Measurements from ENCODE around the gene OR2J1. TPM values are rescaled to one million over a fixed set of nuclear protein-coding genes. Genes with fewer than 3 reads are reported as not detected.
"Not testable (repeated sequence)": the region's sequence is repeated elsewhere in the genome, so short reads cannot be mapped to it uniquely, and the experiment has no call there.

Gene OR2J1
- total and polyA plus RNA-seq, 12 donors = not detected

DNA sequence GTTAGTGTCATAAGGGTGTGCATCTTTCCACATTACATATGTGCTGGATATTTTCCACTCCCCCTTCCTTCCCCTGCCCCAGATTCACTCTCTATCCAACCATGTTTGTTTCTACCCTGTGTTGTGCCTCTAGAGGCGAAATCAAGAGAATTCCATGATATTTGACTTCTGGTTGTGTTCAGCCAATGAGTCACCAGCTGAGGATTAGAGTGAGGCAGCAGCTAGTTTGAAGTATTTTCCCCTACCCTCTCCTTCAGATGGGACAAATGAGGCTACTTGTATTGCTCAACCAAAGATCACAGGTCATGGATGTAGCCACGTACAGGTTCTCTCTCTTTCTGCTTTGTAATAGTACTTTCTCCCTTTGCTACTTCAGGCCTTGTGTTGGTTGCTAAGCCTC is 46.9 kb downstream of the OR2J1 start:
- Histone ChIP-seq H3K36me3 (replicated peaks in 1 of 2) (no peaks in the 10 kb centered on the region), H3K4me1 (replicated peaks in 1 of 2) (no peaks in the 10 kb centered on the region), H3K9me3 (replicated peaks in 1 of 3) (no peaks in the 10 kb centered on the region), H3K27ac (no peak overlapping the region), H3K4me3 (no peak overlapping the region), H3K27me3 (no peaks in the 10 kb centered on the region)
- 56 to 68% (median 62%) methylated on average over 2 of the region's 2 CpGs for WGBS, 4 donors
- DNase-seq = no peak
- intact Hi-C loops (cut with DNase I) = no loop called here
- no peak for TF ChIP-seq POLR2A (IDR thresholded peaks at IDR 0.05)
- TF ChIP-seq, protein P1, sequence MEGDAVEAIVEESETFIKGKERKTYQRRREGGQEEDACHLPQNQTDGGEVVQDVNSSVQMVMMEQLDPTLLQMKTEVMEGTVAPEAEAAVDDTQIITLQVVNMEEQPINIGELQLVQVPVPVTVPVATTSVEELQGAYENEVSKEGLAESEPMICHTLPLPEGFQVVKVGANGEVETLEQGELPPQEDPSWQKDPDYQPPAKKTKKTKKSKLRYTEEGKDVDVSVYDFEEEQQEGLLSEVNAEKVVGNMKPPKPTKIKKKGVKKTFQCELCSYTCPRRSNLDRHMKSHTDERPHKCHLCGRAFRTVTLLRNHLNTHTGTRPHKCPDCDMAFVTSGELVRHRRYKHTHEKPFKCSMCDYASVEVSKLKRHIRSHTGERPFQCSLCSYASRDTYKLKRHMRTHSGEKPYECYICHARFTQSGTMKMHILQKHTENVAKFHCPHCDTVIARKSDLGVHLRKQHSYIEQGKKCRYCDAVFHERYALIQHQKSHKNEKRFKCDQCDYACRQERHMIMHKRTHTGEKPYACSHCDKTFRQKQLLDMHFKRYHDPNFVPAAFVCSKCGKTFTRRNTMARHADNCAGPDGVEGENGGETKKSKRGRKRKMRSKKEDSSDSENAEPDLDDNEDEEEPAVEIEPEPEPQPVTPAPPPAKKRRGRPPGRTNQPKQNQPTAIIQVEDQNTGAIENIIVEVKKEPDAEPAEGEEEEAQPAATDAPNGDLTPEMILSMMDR (IDR thresholded peaks at IDR 0.05) = no peak

DNA sequence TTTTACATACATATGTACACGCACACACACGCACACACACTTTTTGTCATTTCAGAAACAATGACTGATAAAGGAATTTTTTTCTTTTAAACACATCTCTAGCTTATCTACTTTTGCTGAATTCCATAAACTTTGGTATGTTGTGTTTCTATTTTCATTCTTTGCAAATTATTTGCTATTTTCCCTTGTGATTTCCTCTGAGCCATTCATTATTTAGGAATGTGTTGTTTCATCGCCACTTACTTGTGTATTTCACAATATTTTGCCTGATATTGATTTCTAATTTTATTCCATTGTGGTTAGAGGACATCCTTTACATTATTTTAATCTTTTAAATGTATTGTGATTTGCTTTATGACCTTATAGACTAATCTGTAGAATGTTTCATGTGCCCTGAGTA is 47.8 kb downstream of the OR2J1 start:
- 87 to 92% (median 89%) methylated on average over 3 of the region's 3 CpGs for WGBS, 4 donors
- no peak overlapping the region for H3K27ac ChIP-seq
- no peaks in the 10 kb centered on the region for H3K9me3 ChIP-seq (replicated peaks in 1 of 3)
- H3K27me3 ChIP-seq = no peaks in the 10 kb centered on the region
- H3K4me1 ChIP-seq (replicated peaks in 1 of 2) = no peaks in the 10 kb centered on the region
- H3K36me3 ChIP-seq (replicated peaks in 1 of 2) = no peaks in the 10 kb centered on the region
- TF ChIP-seq, protein P1 (IDR thresholded peaks at IDR 0.05) = no peak
- TF ChIP-seq POLR2A (IDR thresholded peaks at IDR 0.05) = no peak
- no peak for DNase-seq
- intact Hi-C loops (cut with DNase I) = no loop called here
- no peak overlapping the region for H3K4me3 ChIP-seq

- H3K27me3 ChIP-seq; H3K4me3 ChIP-seq; DNase-seq; H3K36me3 ChIP-seq (replicated peaks in 1 of 2); H3K9me3 ChIP-seq (replicated peaks in 1 of 3); H3K27ac ChIP-seq; intact Hi-C loops (cut with DNase I); H3K4me1 ChIP-seq (replicated peaks in 1 of 2): not testable (repeated sequence)
- 69 to 80% (median 73%) methylated on average over 3 of the region's 3 CpGs for WGBS, 4 donors
These were observed 50.2 kb downstream of the OR2J1 start for GRCh38 chr6:29149444-29149843.

Other genes starting within 250 kb of the OR2J1 start
- gene TRIM27, start 175.5 kb upstream of the OR2J1 start, total RNA-seq = 10 to 100 TPM; 38.3 to 72.2 (median 48.3) TPM
- gene TRIM27, start 175.5 kb upstream of the OR2J1 start, polyA plus RNA-seq = 10 to 100 TPM; 40.4 to 54.6 (median 53.8) TPM
- 1 to 10 TPM in 3 of 9 donors, under 1 TPM in 4, not detected in 2; 0.41 to 2.7 (median 0.98) TPM for gene ZNF311, start 94.2 kb upstream of the OR2J1 start, total RNA-seq
- gene ZNF311, start 94.2 kb upstream of the OR2J1 start, polyA plus RNA-seq = 1 to 10 TPM; 1.0 to 2.6 (median 1.4) TPM
- gene OR2W1, start 54.3 kb upstream of the OR2J1 start, total RNA-seq = not detected
- not detected for gene OR2W1, start 54.3 kb upstream of the OR2J1 start, polyA plus RNA-seq
- gene OR2B3, start 12.2 kb upstream of the OR2J1 start, total RNA-seq = not detected
- gene OR2B3, start 12.2 kb upstream of the OR2J1 start, polyA plus RNA-seq = not detected
- gene OR2J3, start 8.6 kb downstream of the OR2J1 start, total RNA-seq = not detected
- not detected for gene OR2J3, start 8.6 kb downstream of the OR2J1 start, polyA plus RNA-seq
- not detected for gene OR2J2, start 71.4 kb downstream of the OR2J1 start, total RNA-seq
- not detected for gene OR2J2, start 71.4 kb downstream of the OR2J1 start, polyA plus RNA-seq
- gene OR14J1, start 202.2 kb downstream of the OR2J1 start, total RNA-seq = not detected
- not detected for gene OR14J1, start 202.2 kb downstream of the OR2J1 start, polyA plus RNA-seq